Activated T-cell treated with anti-CD3 and anti-CD28 coated beads, Interleukin-2, amount 50 U/mL, for 24 hours (primary cell): ENCODE measurements around the gene CPLX1.
"Not testable (repeated sequence)": the region's sequence is repeated elsewhere in the genome, so short reads cannot be mapped to it uniquely, and the experiment has no call there.

Experiments used
- DNase-seq: peaks from one replicate; pipeline ENCODE4 v3.0.0-alpha.2; 2020
- H3K27ac Mint-ChIP-seq: 2 replicates; pipeline ENCODE4 v1.8.0; 2020; ENCODE audit warnings: mild to moderate bottlenecking, mixed read lengths
- H3K27me3 Mint-ChIP-seq: 2 replicates; pipeline ENCODE4 v1.8.0; 2020; ENCODE audit warnings: mixed read lengths
- H3K36me3 Mint-ChIP-seq: 2 replicates; pipeline ENCODE4 v1.8.0; 2020; ENCODE audit warnings: low read depth, mixed read lengths
- H3K4me1 Mint-ChIP-seq: 2 replicates; pipeline ENCODE4 v1.8.0; 2020; ENCODE audit warnings: low read depth, mixed read lengths
- H3K4me3 Mint-ChIP-seq: 2 replicates; pipeline ENCODE4 v1.8.0; 2020; ENCODE audit warnings: mild to moderate bottlenecking, moderate library complexity, mixed read lengths
- H3K9me3 Mint-ChIP-seq: 2 replicates; pipeline ENCODE4 v1.8.0; 2020; ENCODE audit warnings: mixed read lengths

CPLX1 gene

GRCh38 chr4:788636-789297 is 37.2 kb downstream of the CPLX1 start:
- Mint-ChIP-seq H3K4me1 (peaks cover 22% of the 10 kb centered on the region), H3K36me3 (no peaks in the 10 kb centered on the region), H3K27me3 (peaks cover 45% of the 10 kb centered on the region), H3K4me3 (no peak overlapping the region), H3K27ac (no peak overlapping the region), H3K9me3 (no peaks in the 10 kb centered on the region)
- DNase-seq, result no peak

DNA sequence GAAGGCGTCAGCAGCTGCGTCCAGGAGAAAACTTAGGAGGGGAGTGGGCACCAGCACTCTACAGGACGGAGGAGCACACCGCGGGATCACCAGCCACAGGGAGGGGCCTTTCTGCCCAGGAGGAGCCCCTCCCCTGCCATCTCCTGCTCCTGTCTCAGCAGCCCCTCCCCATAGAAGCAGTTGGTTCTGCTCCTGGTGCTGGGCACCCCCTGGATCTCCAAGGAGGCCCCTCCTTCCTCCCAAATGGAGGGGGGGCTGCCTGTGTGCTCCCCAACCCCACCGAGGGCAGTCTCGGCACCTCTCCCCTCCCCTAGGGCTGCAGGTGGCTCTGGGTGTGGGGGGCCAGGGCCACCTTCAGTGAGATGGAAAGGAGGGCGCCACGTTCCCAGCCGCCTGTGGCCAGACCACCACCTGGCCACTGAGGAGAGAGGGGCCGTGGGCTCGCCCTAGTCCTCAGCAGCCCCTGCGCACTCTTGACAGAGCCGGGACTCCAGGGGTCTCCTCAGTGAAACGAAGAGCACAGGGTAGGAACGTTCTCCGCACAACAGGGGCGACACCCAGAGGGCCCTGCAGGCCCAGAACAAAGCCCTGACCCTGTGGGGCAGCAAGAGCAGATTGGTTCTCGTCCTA is 37.8 kb downstream of the CPLX1 start:
- H3K9me3 Mint-ChIP-seq, result no peaks in the 10 kb centered on the region
- no peaks in the 10 kb centered on the region for H3K36me3 Mint-ChIP-seq
- H3K27ac Mint-ChIP-seq, result no peak overlapping the region
- peaks cover 42% of the 10 kb centered on the region for H3K27me3 Mint-ChIP-seq
- no peak overlapping the region for H3K4me3 Mint-ChIP-seq
- no peak for DNase-seq
- H3K4me1 Mint-ChIP-seq, result peaks cover 19% of the 10 kb centered on the region

DNA sequence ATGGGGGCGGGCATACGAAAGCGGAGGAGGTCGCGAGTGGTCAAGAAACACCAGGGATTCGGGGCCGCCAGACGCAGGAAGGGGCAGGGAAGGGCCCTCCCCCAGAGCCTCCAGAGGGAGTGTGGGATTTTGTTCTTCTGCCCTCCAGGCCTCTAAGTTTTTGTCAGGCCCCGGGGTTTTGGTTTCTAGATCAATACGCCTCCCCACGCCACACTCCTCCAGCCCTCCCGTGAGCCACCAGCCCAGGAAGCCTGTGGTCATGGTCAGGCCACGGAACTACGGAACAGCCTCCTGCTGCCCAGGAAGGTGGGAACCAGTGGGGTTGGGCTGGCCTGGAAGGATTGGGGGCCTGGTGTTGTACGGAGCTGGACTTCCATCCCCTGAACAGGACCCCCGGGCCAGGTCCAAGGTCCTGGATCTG is 38.4 kb downstream of the CPLX1 start:
- Mint-ChIP-seq H3K4me1 (peaks cover 15% of the 10 kb centered on the region), H3K27ac (no peak overlapping the region)

GRCh38 chr4:786861-787300 is 39.0 kb downstream of the CPLX1 start:
- peaks cover 36% of the 10 kb centered on the region for H3K27me3 Mint-ChIP-seq
- H3K4me1 Mint-ChIP-seq, result peaks cover 19% of the 10 kb centered on the region
- H3K9me3 Mint-ChIP-seq, result no peaks in the 10 kb centered on the region
- no peaks in the 10 kb centered on the region for H3K36me3 Mint-ChIP-seq
- no peak overlapping the region for H3K27ac Mint-ChIP-seq
- H3K4me3 Mint-ChIP-seq, result no peak overlapping the region
- no peak for DNase-seq

More for the DNA sequence above, 38.4 kb downstream of the CPLX1 start:
- H3K36me3 Mint-ChIP-seq, result no peaks in the 10 kb centered on the region
- H3K4me3 Mint-ChIP-seq, result no peak overlapping the region
- no peaks in the 10 kb centered on the region for H3K9me3 Mint-ChIP-seq
- DNase-seq, result no peak
- peaks cover 39% of the 10 kb centered on the region for H3K27me3 Mint-ChIP-seq

- no peak for DNase-seq
- peaks cover 19% of the 10 kb centered on the region for H3K4me1 Mint-ChIP-seq
- H3K9me3 Mint-ChIP-seq, result no peaks in the 10 kb centered on the region
- H3K4me3 Mint-ChIP-seq, result no peak overlapping the region
- H3K27ac Mint-ChIP-seq, result no peak overlapping the region
- peaks cover 4% of the 10 kb centered on the region for H3K36me3 Mint-ChIP-seq
- peaks cover 36% of the 10 kb centered on the region for H3K27me3 Mint-ChIP-seq
Observed at GRCh38 chr4:786074-786741, 39.7 kb downstream of the CPLX1 start.

DNA sequence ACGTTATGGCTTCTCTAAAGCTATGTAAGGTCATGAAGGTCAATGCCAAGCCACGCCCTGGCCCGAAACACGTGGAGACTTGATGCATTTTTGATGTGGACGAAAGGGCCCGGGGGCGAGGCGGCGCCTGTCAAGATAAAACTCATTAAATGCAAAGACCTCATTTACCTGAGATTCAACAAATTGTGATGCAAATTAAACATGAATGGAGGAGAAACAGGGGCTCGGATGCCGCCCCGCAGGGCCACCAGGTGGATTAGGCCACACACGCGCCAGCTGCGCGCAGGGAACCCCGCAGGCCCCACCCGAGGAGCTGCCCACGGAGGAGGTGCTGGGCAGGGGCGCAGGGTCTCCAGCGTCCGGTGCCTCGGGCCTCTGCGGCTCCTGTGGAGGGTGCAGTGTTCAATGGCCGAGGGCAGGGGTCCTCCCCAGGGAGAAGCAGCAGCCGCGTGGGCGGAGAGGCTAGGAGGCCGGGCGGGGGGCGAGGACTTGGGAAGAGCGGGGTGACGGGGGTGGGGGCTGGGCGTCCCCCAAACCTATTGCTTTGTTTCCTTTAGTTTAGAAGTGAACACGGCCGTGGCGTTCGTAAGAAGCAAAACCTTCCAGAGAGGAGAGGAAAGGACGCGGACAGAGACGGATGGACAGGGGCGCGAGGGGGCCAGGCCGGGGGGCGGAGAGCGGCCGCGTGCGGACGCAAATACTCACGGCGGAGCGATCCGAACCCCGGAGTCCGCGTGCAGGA is 40.4 kb downstream of the CPLX1 start:
- Mint-ChIP-seq H3K27ac (no peak overlapping the region), H3K27me3 (peaks cover 32% of the 10 kb centered on the region), H3K4me3 (no peak overlapping the region), H3K36me3 (peaks cover 8% of the 10 kb centered on the region), H3K9me3 (no peaks in the 10 kb centered on the region), H3K4me1 (peaks cover 22% of the 10 kb centered on the region)
- DNase-seq, result no peak

DNA sequence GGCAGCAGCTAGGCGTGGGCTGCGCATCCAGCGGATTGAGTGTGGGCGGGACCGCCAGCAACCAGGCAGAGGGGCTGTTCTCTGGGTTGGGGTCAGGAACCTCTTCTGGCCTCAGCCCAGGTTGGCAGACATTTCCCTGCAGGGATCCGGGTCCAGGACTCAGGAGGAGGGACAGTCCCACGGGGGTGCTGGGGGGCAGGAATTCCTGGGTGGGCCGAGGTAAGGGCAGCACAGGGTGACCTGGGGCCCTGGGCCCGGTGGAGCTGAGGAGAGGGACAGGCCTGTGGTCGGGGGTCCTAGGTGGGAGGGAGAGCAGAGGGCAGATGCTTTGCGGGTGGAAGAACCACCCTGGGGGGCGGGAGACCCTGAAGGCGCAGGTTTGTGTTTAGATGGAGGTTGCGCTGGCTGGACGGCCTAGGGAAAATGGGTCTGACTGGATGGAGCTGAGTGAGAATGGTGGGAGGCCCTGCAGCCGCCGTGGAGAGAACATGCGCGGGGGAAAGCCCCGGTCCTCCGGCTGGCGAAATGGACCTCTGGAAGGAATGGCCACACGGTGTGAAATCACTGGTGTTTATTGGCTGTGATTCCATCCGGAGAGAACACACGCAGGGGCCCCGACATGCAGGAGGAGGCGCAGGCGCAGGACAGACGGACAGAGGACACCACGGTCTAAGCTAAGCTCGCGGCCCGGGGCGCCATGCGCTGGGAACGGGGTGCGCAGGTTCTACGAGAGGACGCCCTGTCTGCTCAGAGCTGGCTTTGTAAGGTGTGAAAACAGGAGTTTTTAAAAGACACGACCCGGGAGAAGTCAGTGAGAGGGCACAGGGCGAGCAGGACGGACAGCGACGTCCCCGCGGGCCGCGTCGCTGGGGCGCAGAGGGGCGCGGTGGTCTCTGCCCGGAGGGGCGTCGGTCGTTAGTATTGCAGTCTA is 41.3 kb downstream of the CPLX1 start:
- Mint-ChIP-seq H3K27ac (no peak overlapping the region), H3K27me3 (peaks cover 31% of the 10 kb centered on the region), H3K36me3 (peaks cover 16% of the 10 kb centered on the region), H3K4me3 (no peak overlapping the region), H3K4me1 (peaks cover 30% of the 10 kb centered on the region), H3K9me3 (no peaks in the 10 kb centered on the region)
- peak; percentile 35 for DNase-seq

GRCh38 chr4:781493-782216 is 44.3 kb downstream of the CPLX1 start:
- H3K36me3 Mint-ChIP-seq, result peaks cover 46% of the 10 kb centered on the region
- H3K27me3 Mint-ChIP-seq, result peaks cover 26% of the 10 kb centered on the region
- H3K9me3 Mint-ChIP-seq, result no peaks in the 10 kb centered on the region
- H3K4me3 Mint-ChIP-seq, result peak overlapping the region; percentile 89
- DNase-seq, result peak; percentile 100
- H3K27ac Mint-ChIP-seq, result peak overlapping the region; percentile 95
- peaks cover 54% of the 10 kb centered on the region for H3K4me1 Mint-ChIP-seq

DNA sequence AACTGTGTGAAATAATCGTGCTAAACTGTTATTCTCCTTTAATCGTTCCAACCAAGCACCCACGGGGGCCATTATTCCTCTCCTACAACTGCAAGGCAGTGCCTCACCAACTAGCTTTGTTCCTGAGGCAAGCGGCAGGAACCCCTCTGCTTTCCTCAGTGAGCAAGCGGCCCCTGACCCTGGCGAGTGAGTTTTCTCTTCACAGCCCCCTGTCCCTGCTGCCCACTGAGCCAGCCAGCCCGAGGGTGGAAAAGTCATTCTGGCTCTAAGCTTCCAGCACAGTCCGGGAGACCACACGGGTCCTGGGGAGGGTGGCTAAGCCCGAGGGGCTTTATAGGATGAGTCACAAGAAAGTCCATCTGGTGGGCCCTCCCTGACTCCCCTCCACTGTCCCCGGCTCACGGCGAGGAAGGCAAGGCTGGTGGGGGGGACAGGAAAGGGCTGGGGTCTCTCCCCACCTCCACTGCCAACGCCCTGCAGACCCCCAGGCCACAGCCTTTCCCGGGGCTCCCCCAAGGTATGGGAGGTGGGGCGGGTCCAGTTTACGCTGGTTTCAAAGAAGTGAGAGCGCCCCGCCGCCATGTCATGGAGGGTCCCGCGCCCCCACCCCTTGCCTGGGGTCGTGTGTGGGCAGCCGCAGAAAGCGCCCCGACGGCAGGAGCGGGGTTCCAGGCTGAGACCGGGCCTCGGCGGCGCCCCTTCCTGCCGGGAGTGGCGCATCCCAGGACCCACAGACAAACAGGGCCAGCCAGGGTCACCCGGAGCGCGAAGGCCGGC is 45.0 kb downstream of the CPLX1 start:
- Mint-ChIP-seq H3K9me3 (no peaks in the 10 kb centered on the region), H3K4me3 (peak overlapping the region; percentile 89), H3K36me3 (peaks cover 52% of the 10 kb centered on the region), H3K4me1 (peaks cover 59% of the 10 kb centered on the region), H3K27ac (peak overlapping the region; percentile 95), H3K27me3 (peaks cover 26% of the 10 kb centered on the region)
- DNase-seq, result no peak

DNA sequence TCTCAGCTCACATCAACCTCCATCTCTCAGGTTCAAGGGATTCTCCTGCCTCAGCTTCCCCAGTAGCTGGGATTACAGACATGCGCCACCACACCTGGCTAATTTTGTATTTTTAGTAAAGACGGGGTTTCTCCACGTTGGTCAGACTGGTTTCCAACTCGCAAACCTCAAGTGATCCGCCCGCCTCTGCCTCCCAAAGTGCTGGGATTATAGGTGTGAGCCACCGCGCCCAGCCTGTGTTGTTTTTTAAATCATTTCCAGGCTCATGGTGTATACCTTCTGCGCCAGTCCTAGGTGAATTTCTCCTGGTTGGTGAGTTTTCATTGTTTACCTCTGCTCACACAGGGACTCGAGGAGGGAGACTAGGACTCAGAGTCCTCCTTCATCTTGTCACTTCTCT is 45.7 kb downstream of the CPLX1 start:
- DNase-seq, H3K9me3 Mint-ChIP-seq: not testable (repeated sequence)
- H3K36me3 Mint-ChIP-seq, result peaks cover 59% of the 10 kb centered on the region
- H3K27me3 Mint-ChIP-seq, result peaks cover 21% of the 10 kb centered on the region
- H3K27ac Mint-ChIP-seq, result peak overlapping the region; percentile 95
- peak overlapping the region; percentile 89 for H3K4me3 Mint-ChIP-seq
- peaks cover 64% of the 10 kb centered on the region for H3K4me1 Mint-ChIP-seq

DNA sequence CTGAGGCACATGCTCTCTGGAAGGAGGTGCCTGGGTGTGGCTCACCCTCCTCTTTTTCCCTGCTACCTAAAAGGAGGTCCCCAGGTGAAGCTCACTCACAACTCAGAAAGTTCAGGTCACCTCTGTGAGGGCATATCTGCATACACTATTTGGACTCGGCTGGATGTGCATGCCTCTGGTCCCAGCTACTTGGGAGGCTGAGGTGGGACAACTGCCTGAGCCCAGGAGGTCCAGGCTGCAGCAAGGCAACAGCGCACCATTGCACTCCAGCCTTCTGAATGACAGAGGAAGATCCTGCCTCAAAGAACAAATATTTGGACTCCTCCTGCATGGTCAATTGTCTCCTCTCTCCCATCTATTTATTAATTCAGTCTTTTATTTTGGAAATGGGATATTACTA is 46.4 kb downstream of the CPLX1 start:
- Mint-ChIP-seq H3K9me3 (no peaks in the 10 kb centered on the region), H3K27me3 (peaks cover 14% of the 10 kb centered on the region), H3K4me1 (peaks cover 64% of the 10 kb centered on the region), H3K27ac (peak overlapping the region; percentile 95), H3K4me3 (peak overlapping the region; percentile 89), H3K36me3 (peaks cover 66% of the 10 kb centered on the region)
- DNase-seq, result no peak

DNA sequence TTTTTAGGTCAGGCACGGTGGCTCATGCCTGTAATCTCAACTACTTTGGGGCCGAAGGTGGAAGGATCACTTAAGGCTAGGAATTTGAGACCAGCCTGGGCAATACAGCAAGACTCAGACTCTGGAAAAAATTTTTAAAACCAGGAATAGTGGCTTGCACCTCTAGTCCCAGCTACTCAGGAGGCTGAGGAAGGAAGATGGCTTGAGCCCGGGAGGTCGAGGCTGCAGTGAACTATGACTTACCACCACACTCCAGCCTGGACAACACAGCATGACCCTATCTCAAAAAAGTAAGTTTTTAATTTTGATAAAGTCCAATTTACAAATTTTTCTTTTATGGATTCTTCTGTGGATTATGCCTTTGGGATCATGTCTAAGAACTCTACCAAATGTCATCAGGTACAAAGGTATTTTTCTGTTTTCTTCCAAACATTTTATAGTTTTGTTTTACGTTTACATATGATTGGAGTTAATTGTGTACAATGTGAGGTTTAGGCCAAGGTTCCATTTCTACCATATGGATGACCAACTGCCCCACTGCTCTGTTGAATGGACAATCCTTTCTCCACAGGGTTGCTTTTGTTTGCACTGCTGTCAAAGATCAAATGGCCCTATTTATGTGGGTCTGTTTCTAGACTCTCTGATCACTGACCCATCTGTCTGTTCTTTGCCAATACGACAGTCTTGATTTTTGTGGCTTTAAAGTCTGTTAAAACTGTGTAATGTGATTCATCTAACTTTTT is 48.2 kb downstream of the CPLX1 start:
- no peaks in the 10 kb centered on the region for H3K27me3 Mint-ChIP-seq
- H3K4me1 Mint-ChIP-seq, result peaks cover 72% of the 10 kb centered on the region
- H3K9me3 Mint-ChIP-seq, result no peaks in the 10 kb centered on the region
- H3K36me3 Mint-ChIP-seq, result peaks cover 82% of the 10 kb centered on the region
- no peak for DNase-seq
- peak overlapping the region; percentile 60 for H3K27ac Mint-ChIP-seq
- no peak overlapping the region for H3K4me3 Mint-ChIP-seq
